Epithelial cell of alveolus of lung (primary cell): ENCODE measurements around the gene PLEKHH3. TPM values are rescaled to one million over a fixed set of nuclear protein-coding genes. Genes with fewer than 3 reads are reported as not detected.

ENCODE experiments used
- total RNA-seq: library from RNA; depleted of rRNA; stranded (reverse); fragments of >200 nt; gene quantifications from 2 replicates; pipeline ENCODE4 v1.2.1, GENCODE V29; 2015

PLEKHH3 gene
- 10.2 and 30.8 TPM in 2 replicates for total RNA-seq

DNA sequence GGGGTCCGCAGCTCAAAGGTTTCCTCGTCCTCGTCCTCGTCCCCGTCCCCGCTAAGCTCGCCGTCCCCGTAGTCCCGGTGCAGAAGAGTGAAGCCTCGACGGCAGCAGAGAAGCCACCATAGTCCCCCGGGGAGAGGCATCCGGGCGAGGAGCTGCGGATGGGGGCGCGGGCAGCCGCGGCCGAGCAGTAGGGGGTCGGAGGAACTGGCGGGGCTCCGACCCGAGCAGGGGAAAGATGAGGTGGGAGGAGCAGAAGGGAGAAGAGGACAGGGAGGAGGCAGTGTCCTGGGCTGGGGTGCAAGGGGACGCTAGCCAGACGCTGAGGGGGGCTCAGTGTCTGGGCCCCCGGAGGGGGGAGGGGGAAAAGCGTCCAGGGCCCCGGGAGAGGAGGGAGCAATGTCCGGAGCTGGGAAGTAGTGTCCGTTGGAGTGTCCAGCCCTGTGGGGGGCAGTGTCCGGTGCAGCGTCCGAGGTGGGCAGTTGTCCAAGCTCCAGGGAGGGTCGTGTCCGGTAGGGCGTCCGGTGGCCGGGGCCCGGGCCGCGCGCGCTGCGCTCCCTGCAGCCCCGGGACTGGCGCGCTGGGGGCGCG, at the start of gene PLEKHH3:
PLEKHH3 (minus strand) TSS at position 571 of the 588 bp plus-strand sequence; CDS start at position 140, 431 bp downstream.

GRCh38 chr17:42681976-42682721, 5.4 kb upstream of the PLEKHH3 start, which contains the start of gene CNTNAP1:
TSS of gene CNTNAP1 (plus strand) at chr17:42682531. CDS start at chr17:42682830, 299 bp downstream.

GRCh38 chr17:42659079-42659931, 17.5 kb downstream of the PLEKHH3 start, which contains the start of gene TUBG2:
TSS of gene TUBG2 (plus strand) at chr17:42659284. CDS start at chr17:42659504, 220 bp downstream.

Other genes starting within 250 kb of the PLEKHH3 start
- 29.3 and 37.4 TPM in 2 replicates for gene ATP6V0A1, start 218.1 kb downstream of the PLEKHH3 start, total RNA-seq
- 55.0 and 60.8 TPM in 2 replicates for gene NAGLU, start 140.8 kb downstream of the PLEKHH3 start, total RNA-seq
- 0.48 and 11.4 TPM in 2 replicates for gene HSD17B1, start 124.1 kb downstream of the PLEKHH3 start, total RNA-seq
- gene COASY, start 114.8 kb downstream of the PLEKHH3 start, total RNA-seq = 31.4 and 41.8 TPM in 2 replicates
- gene MLX, start 109.9 kb downstream of the PLEKHH3 start, total RNA-seq = 27.5 and 31.4 TPM in 2 replicates
- 5.5 and 7.6 TPM in 2 replicates for gene PSMC3IP, start 99.3 kb downstream of the PLEKHH3 start, total RNA-seq
- gene RETREG3, start 67.6 kb downstream of the PLEKHH3 start, total RNA-seq = 46.6 and 52.0 TPM in 2 replicates
- 35.1 and 68.0 TPM in 2 replicates for gene TUBG1, start 67.3 kb downstream of the PLEKHH3 start, total RNA-seq
- 5.0 and 24.8 TPM in 2 replicates for gene TUBG2, start 17.7 kb downstream of the PLEKHH3 start, total RNA-seq
- gene CCR10, start 4.8 kb upstream of the PLEKHH3 start, total RNA-seq = 2.0 and 3.0 TPM in 2 replicates
- 18.4 and 37.0 TPM in 2 replicates for gene CNTNAP1, start 5.5 kb upstream of the PLEKHH3 start, total RNA-seq
- 5.3 and 8.7 TPM in 2 replicates for gene EZH1, start 68.0 kb upstream of the PLEKHH3 start, total RNA-seq
- 0.78 TPM in 1 of 2 replicates, not detected in the other for gene RAMP2, start 84.2 kb upstream of the PLEKHH3 start, total RNA-seq
- 89.2 and 114 TPM in 2 replicates for gene VPS25, start 96.5 kb upstream of the PLEKHH3 start, total RNA-seq
- gene WNK4, start 103.6 kb upstream of the PLEKHH3 start, total RNA-seq = 0.32 and 0.39 TPM in 2 replicates
- 66.1 and 67.1 TPM in 2 replicates for gene COA3, start 121.7 kb upstream of the PLEKHH3 start, total RNA-seq
- not detected in 2 replicates for gene CNTD1, start 121.9 kb upstream of the PLEKHH3 start, total RNA-seq
- 69.4 and 110 TPM in 2 replicates for gene BECN1, start 147.3 kb upstream of the PLEKHH3 start, total RNA-seq
- 57.6 and 88.3 TPM in 2 replicates for gene PSME3, start 156.4 kb upstream of the PLEKHH3 start, total RNA-seq
- 0.26 and 0.72 TPM in 2 replicates for gene AOC2, start 167.6 kb upstream of the PLEKHH3 start, total RNA-seq
- gene AOC3, start 174.2 kb upstream of the PLEKHH3 start, total RNA-seq = 0.13 and 1.5 TPM in 2 replicates
- gene G6PC1, start 223.8 kb upstream of the PLEKHH3 start, total RNA-seq = not detected in 2 replicates